COLO668 (cell line): ENCODE measurements around the gene SAA2.
"Not testable (repeated sequence)": the region's sequence is repeated elsewhere in the genome, so short reads cannot be mapped to it uniquely, and the experiment has no call there.

Source experiments
- DNase-seq: peaks from one replicate; lab custom pipeline; 2025; ENCODE audit not compliant: unreplicated experiment; lab: John Stamatoyannopoulos, UW

Gene SAA2

GRCh38 chr11:18197738-18198137 is 50.7 kb downstream of the SAA2 start:
- DNase-seq, result not testable (repeated sequence)

GRCh38 chr11:18196532-18196931 is 51.9 kb downstream of the SAA2 start:
- no peak for DNase-seq
